Measurements from ENCODE around the gene GMPR.

GMPR gene

GRCh38 chr6:16306334-16306733 is 67.9 kb downstream of the GMPR start:
- no peak for DNase-seq

GRCh38 chr6:16311763-16312162 is 73.4 kb downstream of the GMPR start:
- DNase-seq: no peak

DNA sequence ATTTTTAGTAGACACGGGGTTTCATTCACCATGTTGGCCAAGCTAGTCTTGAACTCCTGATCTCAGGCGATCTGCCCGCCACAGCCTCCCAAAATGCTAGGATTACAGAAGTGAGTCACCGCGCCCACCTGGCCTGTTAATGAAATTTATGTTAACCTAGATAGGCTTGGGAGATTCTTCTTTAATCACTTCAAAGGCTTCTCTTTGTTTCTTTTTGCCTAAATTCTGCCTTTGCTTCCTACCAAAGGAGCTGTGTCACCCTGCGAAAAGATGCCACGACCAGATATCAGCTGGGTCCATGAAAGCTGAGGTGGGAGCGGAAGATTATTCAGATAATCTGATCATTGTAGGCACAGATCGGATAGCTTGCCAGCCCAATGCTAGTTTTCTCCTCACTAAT is 75.3 kb downstream of the GMPR start:
- no peak for DNase-seq

- DNase-seq: no peak
These were observed 75.9 kb downstream of the GMPR start for GRCh38 chr6:16314296-16314695.

GRCh38 chr6:16316741-16317251 is 78.4 kb downstream of the GMPR start:
- peak; percentile 21 to 41 for DNase-seq

GRCh38 chr6:16318538-16318937 is 80.2 kb downstream of the GMPR start:
- peak; percentile 26 to 34 for DNase-seq

- DNase-seq: no peak
These were observed 80.8 kb downstream of the GMPR start for GRCh38 chr6:16318953-16319720.

- peak; percentile 65 to 69 for DNase-seq
These were observed 81.6 kb downstream of the GMPR start for GRCh38 chr6:16319813-16320532.

GRCh38 chr6:16320533-16321340 is 82.3 kb downstream of the GMPR start:
- DNase-seq: no peak

DNA sequence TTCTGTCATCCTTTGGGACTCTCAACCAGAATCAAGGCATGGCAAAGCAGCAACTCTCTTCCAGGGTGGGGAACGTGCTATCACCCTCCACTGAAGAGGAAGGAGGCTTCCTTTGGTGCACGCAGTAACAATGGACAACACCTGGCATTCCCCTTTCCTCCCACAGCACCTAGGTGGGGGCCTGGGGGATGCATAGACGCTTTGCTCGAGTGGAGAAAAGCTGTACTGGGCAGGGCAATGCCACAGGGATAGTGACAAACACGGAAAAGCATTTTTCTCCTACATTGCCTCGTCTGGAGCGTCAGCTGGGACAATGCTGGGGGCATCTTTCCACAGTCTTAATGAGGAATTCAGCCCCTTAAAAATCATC is 82.9 kb downstream of the GMPR start:
- no peak for DNase-seq

GRCh38 chr6:16321826-16322225 is 83.4 kb downstream of the GMPR start:
- DNase-seq: no peak

GRCh38 chr6:16322666-16323312 is 84.4 kb downstream of the GMPR start:
- peak; percentile 73 for DNase-seq

DNA sequence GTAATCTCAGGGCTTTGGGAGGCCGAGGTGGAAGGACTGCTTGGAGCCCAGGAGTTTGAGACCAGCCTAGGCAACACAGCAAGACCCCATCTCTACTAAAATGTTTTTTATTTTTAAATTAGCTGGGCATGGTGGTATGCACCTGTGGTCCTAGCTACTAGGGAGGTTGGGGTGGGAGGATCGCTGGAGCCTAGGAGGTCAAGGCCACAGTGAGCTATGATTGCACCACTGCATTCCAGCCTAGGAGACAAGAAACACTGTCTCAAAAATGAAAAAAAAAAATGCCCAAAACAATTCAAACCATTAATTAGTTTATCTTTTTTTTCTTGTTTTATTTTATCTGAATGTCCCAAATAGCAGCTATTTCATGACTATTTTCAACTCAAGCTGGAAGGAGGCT is 85.8 kb downstream of the GMPR start:
- DNase-seq: no peak

GRCh38 chr6:16324606-16325225 is 86.3 kb downstream of the GMPR start:
- DNase-seq: no peak

- no peak for DNase-seq
These were observed 88.1 kb downstream of the GMPR start for GRCh38 chr6:16326531-16326930.

DNA sequence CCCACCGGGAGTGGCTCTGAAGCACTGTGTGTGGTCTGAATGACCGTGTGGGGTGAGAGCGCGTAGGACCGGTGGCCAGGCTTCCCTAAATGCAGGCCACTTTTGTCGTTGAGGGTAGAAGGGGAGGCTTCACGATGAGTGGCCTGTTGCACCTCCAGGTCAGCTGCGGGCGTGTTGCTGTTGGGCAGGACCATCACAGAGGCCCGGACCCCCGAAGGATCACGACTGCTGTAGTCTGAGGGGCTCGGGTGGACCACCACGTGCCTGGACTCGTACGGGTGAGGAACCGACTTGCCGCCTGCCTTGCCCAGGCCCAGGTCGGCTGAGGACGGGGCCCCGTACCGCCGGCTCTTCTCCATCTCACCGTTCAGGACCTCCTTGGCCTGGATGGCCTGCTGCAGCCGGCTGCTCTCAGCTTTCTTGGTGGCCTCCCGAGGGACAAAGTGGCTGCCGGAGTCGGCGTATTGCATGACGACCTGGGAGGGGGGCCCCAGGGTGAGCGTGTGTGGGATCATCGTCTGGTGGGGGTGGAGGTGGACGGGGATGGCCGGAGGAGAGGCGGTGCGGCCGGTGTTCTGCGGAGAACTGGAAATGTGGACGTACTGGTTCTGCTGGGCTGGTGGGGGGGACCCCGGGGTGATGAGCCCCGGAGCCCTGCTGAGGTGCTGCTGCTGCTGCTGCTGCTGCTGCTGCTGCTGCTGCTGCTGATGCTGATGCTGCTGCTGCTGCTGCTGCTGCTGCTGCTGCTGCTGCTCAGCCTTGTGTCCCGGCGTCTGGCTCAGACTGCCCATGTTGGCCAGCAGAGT is 88.8 kb downstream of the GMPR start:
- no peak for DNase-seq

GRCh38 chr6:16327777-16328325 is 89.5 kb downstream of the GMPR start:
- no peak for DNase-seq

DNA sequence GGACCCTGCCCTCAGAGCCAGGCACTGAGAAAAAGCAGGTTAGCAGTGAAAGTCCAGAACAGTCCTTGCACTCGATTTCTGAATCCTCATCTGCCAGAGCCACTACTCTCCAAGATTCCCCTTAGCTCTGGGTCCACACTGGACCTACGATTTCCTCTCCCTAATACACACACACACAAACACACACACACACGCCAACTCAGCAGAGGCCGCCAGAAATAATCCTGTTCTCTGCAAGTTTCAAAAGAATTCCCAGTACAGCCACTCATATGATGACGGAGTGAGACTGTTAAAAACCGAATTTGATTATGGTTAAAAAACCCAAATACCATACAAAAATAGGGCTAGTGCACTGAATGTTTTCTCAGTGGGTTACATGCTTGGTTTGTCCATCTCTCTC is 90.8 kb downstream of the GMPR start:
- no peak for DNase-seq

DNA sequence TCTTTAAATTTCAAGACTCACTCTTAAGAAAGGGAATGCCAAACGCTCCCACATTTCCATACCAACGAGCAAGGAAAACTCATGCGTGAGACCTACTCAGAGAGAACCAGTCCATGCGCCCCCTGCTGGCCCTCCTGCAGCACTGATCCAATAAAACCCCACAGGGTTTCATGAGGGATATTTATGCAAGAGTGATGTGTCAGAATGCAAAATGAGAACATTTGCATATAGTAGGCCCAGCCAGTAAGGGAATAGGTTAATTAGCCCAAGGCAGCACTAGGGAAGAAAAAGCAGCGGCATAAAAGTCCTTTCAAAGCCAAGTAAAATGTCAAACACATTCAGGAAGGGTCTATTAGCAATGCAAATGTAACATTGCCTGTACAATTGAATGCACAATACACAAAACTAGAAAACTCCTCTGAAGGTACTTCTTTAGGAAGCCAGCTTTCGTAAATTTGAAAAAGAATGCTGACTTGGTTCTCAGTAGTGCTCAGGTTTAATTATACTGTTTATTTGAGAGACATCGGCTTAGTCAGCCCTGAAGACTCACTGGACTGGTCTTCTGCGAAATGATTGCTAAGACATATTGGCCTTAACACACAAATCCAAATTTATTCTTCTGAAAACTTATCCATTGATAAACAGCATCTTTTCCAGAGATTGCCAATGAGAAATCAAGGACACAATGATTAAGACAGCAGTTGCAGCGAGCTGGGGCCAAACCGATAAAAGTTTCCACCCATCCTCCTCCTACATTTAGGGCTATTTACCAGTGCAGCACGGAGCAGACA is 93.2 kb downstream of the GMPR start:
- DNase-seq: peak; percentile 58 to 69

DNA sequence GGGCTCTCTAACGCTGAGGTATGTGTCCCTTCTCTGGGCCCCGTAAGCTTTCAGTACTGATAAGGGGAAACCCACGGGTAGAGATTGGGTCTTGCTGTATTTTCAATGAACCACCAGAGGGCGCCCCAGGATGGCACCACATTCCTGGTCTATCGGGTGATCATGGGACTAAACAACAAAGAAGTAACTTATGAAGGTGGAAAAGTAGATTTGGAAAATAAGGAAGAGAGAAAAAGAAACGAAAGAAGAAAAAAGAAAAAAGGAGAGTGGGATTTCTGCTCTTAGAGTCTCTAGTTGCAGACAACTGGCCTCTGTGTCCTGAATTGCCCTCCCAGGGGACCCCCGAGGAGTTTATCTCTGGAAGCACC is 93.8 kb downstream of the GMPR start:
- DNase-seq: peak; percentile 78 to 89

All from activated CD4-positive, alpha-beta T cell treated with anti-CD3 and anti-CD28 coated beads for 4 hours (primary cell).